CD4-positive, alpha-beta T cell treated with Interleukin-15 for 1 hour (primary cell): Measurements from ENCODE around the gene COL24A1.

Source experiments
- DNase-seq: peaks from one replicate; pipeline ENCODE4 v3.0.0-alpha.2; 2020

Gene COL24A1

GRCh38 chr1:86156566-86157455, at the start of gene COL24A1:
Gene COL24A1, minus strand, starts transcription at chr1:86156772. Its CDS starts 376 bp downstream, at chr1:86156396.
- no peak for DNase-seq

- DNase-seq = no peak
These were observed 49.2 kb upstream of the COL24A1 start for GRCh38 chr1:86205741-86206140.

- DNase-seq = no peak
These were observed 46.2 kb upstream of the COL24A1 start for GRCh38 chr1:86202552-86203340.

- no peak for DNase-seq
These were observed 44.7 kb upstream of the COL24A1 start for GRCh38 chr1:86201311-86201710.

GRCh38 chr1:86200901-86201300, 44.3 kb upstream of the COL24A1 start:
- no peak for DNase-seq

GRCh38 chr1:86197206-86197855, 40.8 kb upstream of the COL24A1 start:
- DNase-seq = no peak

- DNase-seq = no peak
These were observed 38.7 kb upstream of the COL24A1 start for GRCh38 chr1:86195281-86195680.

- no peak for DNase-seq
These were observed 38.0 kb upstream of the COL24A1 start for GRCh38 chr1:86194491-86195034.

- DNase-seq = no peak
These were observed 35.8 kb upstream of the COL24A1 start for GRCh38 chr1:86192417-86192816.

- no peak for DNase-seq
These were observed 35.4 kb upstream of the COL24A1 start for GRCh38 chr1:86191958-86192357.

GRCh38 chr1:86190873-86191272, 34.3 kb upstream of the COL24A1 start:
- DNase-seq = no peak

- no peak for DNase-seq
These were observed 27.9 kb upstream of the COL24A1 start for GRCh38 chr1:86184426-86184825.

- DNase-seq = no peak
These were observed 27.2 kb upstream of the COL24A1 start for GRCh38 chr1:86183810-86184209.

- no peak for DNase-seq
These were observed 19.7 kb upstream of the COL24A1 start for GRCh38 chr1:86176226-86176625.

GRCh38 chr1:86175756-86176155, 19.2 kb upstream of the COL24A1 start:
- no peak for DNase-seq

- DNase-seq = no peak
These were observed 13.1 kb upstream of the COL24A1 start for GRCh38 chr1:86169625-86170024.

GRCh38 chr1:86159800-86160199, 3.2 kb upstream of the COL24A1 start:
- DNase-seq = no peak

- no peak for DNase-seq
These were observed 586 bp downstream of the COL24A1 start for GRCh38 chr1:86155807-86156565.

GRCh38 chr1:86155051-86155806, 1.3 kb downstream of the COL24A1 start:
- DNase-seq = no peak

GRCh38 chr1:86154571-86155050, 2.0 kb downstream of the COL24A1 start:
- DNase-seq = no peak

GRCh38 chr1:86153836-86154235, 2.7 kb downstream of the COL24A1 start:
- DNase-seq = no peak
